GM21786 (cell line): ENCODE results near the gene IMMP2L.

Experiments used
- ATAC-seq: cut with Tn5 transposase; IDR thresholded peaks from one replicate; pipeline ENCODE4 v1.9.1; 2021; ENCODE audit not compliant: unreplicated experiment

IMMP2L gene

GRCh38 chr7:110842796-110843195 is 719.5 kb downstream of the IMMP2L start:
- no peak for ATAC-seq

- no peak for ATAC-seq
Observed at GRCh38 chr7:110841840-110842545, 720.3 kb downstream of the IMMP2L start.

GRCh38 chr7:110839866-110840265 is 722.4 kb downstream of the IMMP2L start:
- no peak for ATAC-seq

GRCh38 chr7:110835849-110836248 is 726.4 kb downstream of the IMMP2L start:
- ATAC-seq, result no peak

- ATAC-seq, result no peak
Observed at GRCh38 chr7:110835218-110835617, 727.1 kb downstream of the IMMP2L start.

GRCh38 chr7:110831419-110831818 is 730.9 kb downstream of the IMMP2L start:
- ATAC-seq, result no peak

- ATAC-seq, result no peak
Observed at GRCh38 chr7:110830778-110831177, 731.5 kb downstream of the IMMP2L start.

- no peak for ATAC-seq
Observed at GRCh38 chr7:110827936-110828335, 734.4 kb downstream of the IMMP2L start.

- ATAC-seq, result no peak
Observed at GRCh38 chr7:110827287-110827855, 734.9 kb downstream of the IMMP2L start.

GRCh38 chr7:110813986-110814385 is 748.3 kb downstream of the IMMP2L start:
- ATAC-seq, result no peak

GRCh38 chr7:110809832-110810231 is 752.5 kb downstream of the IMMP2L start:
- ATAC-seq, result no peak

GRCh38 chr7:110808361-110808760 is 753.9 kb downstream of the IMMP2L start:
- ATAC-seq, result no peak

- ATAC-seq, result no peak
Observed at GRCh38 chr7:110804501-110804900, 757.8 kb downstream of the IMMP2L start.

- no peak for ATAC-seq
Observed at GRCh38 chr7:110803602-110804143, 758.6 kb downstream of the IMMP2L start.

GRCh38 chr7:110801502-110801901 is 760.8 kb downstream of the IMMP2L start:
- ATAC-seq, result peak; percentile 61

- ATAC-seq, result no peak
Observed at GRCh38 chr7:110800984-110801383, 761.3 kb downstream of the IMMP2L start.

GRCh38 chr7:110797656-110798055 is 764.6 kb downstream of the IMMP2L start:
- ATAC-seq, result no peak

GRCh38 chr7:110790992-110791391 is 771.3 kb downstream of the IMMP2L start:
- ATAC-seq, result no peak

GRCh38 chr7:110786328-110786965 is 775.8 kb downstream of the IMMP2L start:
- ATAC-seq, result no peak

- ATAC-seq, result no peak
Observed at GRCh38 chr7:110784749-110785148, 777.5 kb downstream of the IMMP2L start.

- ATAC-seq, result no peak
Observed at GRCh38 chr7:110780712-110781111, 781.6 kb downstream of the IMMP2L start.

GRCh38 chr7:110779339-110779738 is 783.0 kb downstream of the IMMP2L start:
- no peak for ATAC-seq
